Liver (tissue), 9 donors: ENCODE measurements around the gene THEM4. TPM values are rescaled to one million over a fixed set of nuclear protein-coding genes. Genes with fewer than 3 reads are reported as not detected.
"Not testable (repeated sequence)": the region's sequence is repeated elsewhere in the genome, so short reads cannot be mapped to it uniquely, and the experiment has no call there.

Experiments
- DNase-seq: peaks from one replicate; pipeline ENCODE4 v3.0.0-alpha.2; 2017; ENCODE audit warnings: low spot score
- H3K27ac ChIP-seq, 2 donors: one replicate each; pipeline ENCODE4 v1.7.0; 2013; ENCODE audit warnings: inconsistent platforms in 2 of 2, low read length in 2 of 2, control low read depth in 1 of 2, low read depth in 1 of 2, mild to moderate bottlenecking in 1 of 2
- H3K27me3 ChIP-seq, 4 donors: one replicate each; pipeline versions ENCODE4 v1.6.1 to v1.7.0; 2013; ENCODE audit warnings: low read length in 3 of 4, inconsistent platforms in 1 of 4, mild to moderate bottlenecking in 1 of 4, moderate library complexity in 1 of 4; ENCODE audit not compliant: control insufficient read depth in 4 of 4, insufficient read depth in 4 of 4
- H3K36me3 ChIP-seq, 4 donors: one replicate each; pipeline versions ENCODE4 v1.6.1 to v1.7.0; 2013; ENCODE audit warnings: low read length in 3 of 4, mild to moderate bottlenecking in 3 of 4, low read depth in 1 of 4, moderate library complexity in 1 of 4; ENCODE audit not compliant: control insufficient read depth in 4 of 4, insufficient read depth in 3 of 4
- H3K4me1 ChIP-seq, 4 donors: one replicate each; pipeline versions ENCODE4 v1.6.1 to v1.7.0; 2013; ENCODE audit warnings: low read length in 3 of 4, mild to moderate bottlenecking in 3 of 4, moderate library complexity in 1 of 4; ENCODE audit not compliant: control insufficient read depth in 4 of 4, insufficient read depth in 4 of 4
- H3K4me3 ChIP-seq, 3 donors: one replicate each; pipeline versions ENCODE4 v1.6.1 to v1.7.0; 2013; ENCODE audit warnings: low read length in 3 of 3, control low read depth in 1 of 3, low read depth in 1 of 3, mild to moderate bottlenecking in 1 of 3
- H3K9ac ChIP-seq, 2 donors: one replicate each; pipeline ENCODE4 v1.7.0; 2013; ENCODE audit warnings: low read length in 2 of 2, mild to moderate bottlenecking in 2 of 2, moderate library complexity in 2 of 2, control low read depth in 1 of 2, low read depth in 1 of 2
- H3K9me3 ChIP-seq, 4 donors: one replicate each; pipeline versions ENCODE4 v1.6.1 to v1.7.0; 2013; ENCODE audit warnings: low read length in 3 of 4; ENCODE audit not compliant: control insufficient read depth in 4 of 4
- ATF3 ChIP-seq: IDR thresholded peaks from 2 replicates; pipeline ENCODE4 v1.6.1; 2016; ENCODE audit warnings: antibody characterized with exemption
- CTCF ChIP-seq: fragments of 150-350 bp; IDR thresholded peaks from 2 replicates; pipeline ENCODE4 v1.5.1; 2017; ENCODE audit warnings: improper control_type of control experiment, low read depth, low read length; ENCODE audit not compliant: missing input control
- FOXA1 ChIP-seq: IDR thresholded peaks from 2 replicates; pipeline ENCODE4 v1.6.1; 2016; ENCODE audit warnings: antibody characterized with exemption
- FOXA2 ChIP-seq: IDR thresholded peaks from 2 replicates; pipeline ENCODE4 v1.6.1; 2016; ENCODE audit warnings: antibody characterized with exemption
- HNF4A ChIP-seq, 2 donors: conservative IDR thresholded peaks; 2 replicates each; pipeline ENCODE4 v1.6.1; 2016; ENCODE audit warnings: antibody characterized with exemption in 2 of 2, mild to moderate bottlenecking in 2 of 2
- HNF4G ChIP-seq: IDR thresholded peaks from 2 replicates; pipeline ENCODE4 v1.6.1; 2016; ENCODE audit warnings: antibody characterized with exemption
- JUND ChIP-seq, 2 donors: IDR thresholded peaks; 2 replicates each; pipeline ENCODE4 v1.6.1; 2016; ENCODE audit warnings: antibody characterized with exemption in 2 of 2
- MAX ChIP-seq: IDR thresholded peaks from 2 replicates; pipeline ENCODE4 v1.6.1; 2016; ENCODE audit warnings: antibody characterized with exemption
- RAD21 ChIP-seq, 2 donors: IDR thresholded peaks; 2 replicates each; pipeline ENCODE4 v1.6.1; 2016; ENCODE audit warnings: antibody characterized with exemption in 2 of 2, mild to moderate bottlenecking in 2 of 2
- REST ChIP-seq: IDR thresholded peaks from 2 replicates; pipeline ENCODE4 v1.6.1; 2016; ENCODE audit warnings: antibody characterized with exemption, mild to moderate bottlenecking
- RXRA ChIP-seq, 2 donors: IDR thresholded peaks; 2 replicates each; pipeline ENCODE4 v1.6.1; 2017 to 2018; ENCODE audit warnings: antibody characterized with exemption in 2 of 2, mild to moderate bottlenecking in 1 of 2
- SP1 ChIP-seq: IDR thresholded peaks from 2 replicates; pipeline ENCODE4 v1.6.1; 2018; ENCODE audit warnings: antibody characterized with exemption, mild to moderate bottlenecking
- TAF1 ChIP-seq: conservative IDR thresholded peaks from 2 replicates; pipeline ENCODE4 v1.6.1; 2016; ENCODE audit warnings: antibody characterized with exemption, mild to moderate bottlenecking
- YY1 ChIP-seq: IDR thresholded peaks from 2 replicates; pipeline ENCODE4 v1.6.1; 2016; ENCODE audit warnings: antibody characterized with exemption, mild to moderate bottlenecking
- ZBTB33 ChIP-seq: IDR thresholded peaks from 2 replicates; pipeline ENCODE4 v1.6.1; 2016; ENCODE audit warnings: antibody characterized with exemption
- WGBS: extraction: QIAGEN DNeasy Blood & Tissue Kit; methylation state at CpG from one replicate; pipeline ENCODE4 v1.1.7; 2013; 5-methylcytosine and 5-hydroxymethylcytosine counted together
- polyA plus RNA-seq, 2 donors: library from polyadenylated mRNA; stranded (reverse) in 1 of 2; unstranded in 1 of 2; fragments of 200-250 nt in 1 of 2; fragments of >200 nt in 1 of 2; fragmentation: Nextera tagmentation in 1 of 2; extraction: Ambion mirVana in 1 of 2; gene quantifications; one replicate each; pipeline versions ENCODE4 v1.2.1 to v1.2.3, GENCODE V29; 2013 to 2015
- total RNA-seq, 2 donors: library from RNA; depleted of rRNA; stranded (reverse); fragments of >200 nt; gene quantifications; one replicate each; pipeline ENCODE4 v1.2.3, GENCODE V29; 2014
- donor health status: healthy.
- donor health status: healthy.
- donor health status: healthy.
- donor health status: healthy.
- donor health status: healthy.

Gene THEM4
- total and polyA plus RNA-seq, 4 donors: 6.1 to 16.2 (median 9.8) TPM

- TF ChIP-seq ZBTB33: no peak
- no peak for TF ChIP-seq HNF4A (conservative IDR thresholded peaks at IDR 0.05)
- no peak for TF ChIP-seq ATF3
Measured at GRCh38 chr1:151875419-151876097, 33.8 kb downstream of the THEM4 start (continued).

- H3K9ac ChIP-seq, H3K27ac ChIP-seq, H3K4me3 ChIP-seq, H3K4me1 ChIP-seq, H3K27me3 ChIP-seq, H3K9me3 ChIP-seq, DNase-seq: not testable (repeated sequence)
- peaks cover 0 to 11% (median 4%) of the 10 kb centered on the region in 4 donors for H3K36me3 ChIP-seq
- WGBS: 84% methylated on average over 9 of the region's 9 CpGs
Measured at GRCh38 chr1:151872776-151873175, 36.5 kb downstream of the THEM4 start.

- 68% methylated on average over 5 of the region's 5 CpGs for WGBS
Measured at GRCh38 chr1:151871284-151872030, 37.9 kb downstream of the THEM4 start.

More at GRCh38 chr1:151871284-151872030, 37.9 kb downstream of the THEM4 start:
- no peaks in the 10 kb centered on the region for H3K4me1 ChIP-seq
- DNase-seq: no peak
- no peak overlapping the region for H3K4me3 ChIP-seq
- H3K27ac ChIP-seq: no peak overlapping the region
- H3K9me3 ChIP-seq: no peaks in the 10 kb centered on the region
- H3K36me3 ChIP-seq: peaks cover 0 to 11% (median 4%) of the 10 kb centered on the region in 4 donors
- H3K9ac ChIP-seq: no peak overlapping the region
- TF ChIP-seq MAX: no peak
- TF ChIP-seq ZBTB33: no peak
- TF ChIP-seq REST: no peak
- no peak for TF ChIP-seq RXRA (IDR thresholded peaks at IDR 0.05)
- TF ChIP-seq RAD21 (IDR thresholded peaks at IDR 0.05): no peak
- no peak for TF ChIP-seq FOXA2
- no peak for TF ChIP-seq TAF1
- TF ChIP-seq CTCF: no peak
- TF ChIP-seq ATF3: no peak
- TF ChIP-seq HNF4G: no peak
- TF ChIP-seq SP1: no peak
- TF ChIP-seq JUND (IDR thresholded peaks at IDR 0.05): no peak
- no peak for TF ChIP-seq FOXA1
- no peak for TF ChIP-seq YY1
- no peaks in the 10 kb centered on the region for H3K27me3 ChIP-seq
